Vagina (tissue), 2 donors: ENCODE results near the gene TMEM145. TPM values are rescaled to one million over a fixed set of nuclear protein-coding genes. Genes with fewer than 3 reads are reported as not detected.

Experiments used
- DNase-seq, 2 donors: peaks; one replicate each; pipeline ENCODE4 v3.0.0-alpha.2; 2017; ENCODE audit errors: extremely low spot score in 2 of 2
- H3K27ac ChIP-seq: fragments of 200-600 bp; sonication (generic); one replicate; pipeline ENCODE4 v1.5.1; 2019
- H3K27me3 ChIP-seq: fragments of 200-600 bp; sonication (generic); one replicate; pipeline ENCODE4 v1.5.1; 2019
- H3K36me3 ChIP-seq, 2 donors: fragments of 200-600 bp; sonication (generic); one replicate each; pipeline ENCODE4 v1.5.1; 2017 to 2019
- H3K4me1 ChIP-seq: fragments of 200-600 bp; sonication (generic); one replicate; pipeline ENCODE4 v1.5.1; 2019
- H3K4me3 ChIP-seq, 2 donors: fragments of 200-600 bp; sonication (generic); 1 replicate in 1 of 2; 2 replicates in 1 of 2; pipeline ENCODE4 v1.5.1; 2016 to 2019
- H3K9me3 ChIP-seq: fragments of 200-600 bp; sonication (generic); one replicate; pipeline ENCODE4 v1.5.1; 2019
- POLR2A ChIP-seq, 2 donors: fragments of 450-650 bp; IDR thresholded peaks; one replicate each; pipeline ENCODE4 v1.6.1; 2017; ENCODE audit warnings: antibody characterized with exemption in 2 of 2, mild to moderate bottlenecking in 2 of 2, moderate library complexity in 2 of 2
- POLR2AphosphoS5 ChIP-seq, 2 donors: sonication (generic); formaldehyde crosslinking; IDR thresholded peaks; one replicate each; pipeline ENCODE4 v1.9.0; 2017; ENCODE audit warnings: antibody characterized with exemption in 2 of 2, mild to moderate bottlenecking in 2 of 2, low read depth in 1 of 2; ENCODE audit not compliant: insufficient read depth in 1 of 2
- intact Hi-C: fragments of 100-400 bp; cut with DNase I; formaldehyde crosslinking; loops from one replicate; pipeline ENCODE4 v1.15.1; 2023
- total RNA-seq: library from RNA; depleted of rRNA; stranded (reverse); fragments of >200 nt; gene quantifications from one replicate; pipeline ENCODE4 v1.2.3, GENCODE V29; 2016
- TF ChIP-seq, protein P1 (sequence below), 3 experiments: fragments of 450-650 bp in 2 of 3; fragments of 200-600 bp in 1 of 3; sonication (generic) in 1 of 3; IDR thresholded peaks; one replicate each; pipeline ENCODE4 v1.5.1; 2017 to 2019; ENCODE audit warnings: antibody characterized with exemption in 3 of 3, mild to moderate bottlenecking in 2 of 3, moderate library complexity in 2 of 3

TMEM145 gene
- total RNA-seq, 1 donor from 2014 or later, result not detected

DNA sequence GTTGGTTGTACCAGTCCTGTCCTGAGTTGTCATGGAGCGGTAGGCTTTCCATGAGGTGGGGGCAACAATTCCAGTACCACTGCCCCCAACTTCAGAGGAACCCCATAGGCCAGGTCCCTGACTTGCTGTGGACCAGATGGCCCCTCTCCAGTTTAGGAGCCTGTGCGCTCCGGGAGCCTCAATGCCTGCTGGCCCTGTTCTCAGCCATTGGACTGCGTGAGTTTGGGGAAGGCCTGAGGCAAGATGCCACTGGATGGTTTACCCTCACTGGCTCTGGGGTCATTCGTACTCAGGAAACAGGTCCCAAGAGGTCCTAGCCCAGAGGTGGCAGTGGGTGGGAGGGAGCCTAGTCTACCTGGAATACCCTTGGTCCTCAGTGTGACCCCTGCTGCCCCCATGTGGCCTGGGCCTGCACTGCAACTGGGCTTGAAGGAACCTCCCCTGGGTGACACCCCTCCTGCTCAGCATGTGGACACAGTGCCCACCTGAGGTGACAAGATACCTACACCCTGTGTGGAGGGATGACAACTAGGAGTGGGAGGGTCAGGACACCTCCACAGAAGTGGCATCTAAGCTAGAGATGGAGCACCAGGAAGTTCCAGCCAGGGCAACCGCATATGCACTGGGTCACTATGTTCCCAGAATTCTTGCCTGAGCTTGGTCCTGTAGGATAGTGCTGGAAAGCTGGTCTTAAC lies 17.1 kb upstream of the TMEM145 start:
- intact Hi-C loops, result no loop called here
- no peak overlapping the region for H3K4me3 ChIP-seq
- H3K27ac ChIP-seq, result no peak overlapping the region
- no peak for DNase-seq
- TF ChIP-seq, protein P1, sequence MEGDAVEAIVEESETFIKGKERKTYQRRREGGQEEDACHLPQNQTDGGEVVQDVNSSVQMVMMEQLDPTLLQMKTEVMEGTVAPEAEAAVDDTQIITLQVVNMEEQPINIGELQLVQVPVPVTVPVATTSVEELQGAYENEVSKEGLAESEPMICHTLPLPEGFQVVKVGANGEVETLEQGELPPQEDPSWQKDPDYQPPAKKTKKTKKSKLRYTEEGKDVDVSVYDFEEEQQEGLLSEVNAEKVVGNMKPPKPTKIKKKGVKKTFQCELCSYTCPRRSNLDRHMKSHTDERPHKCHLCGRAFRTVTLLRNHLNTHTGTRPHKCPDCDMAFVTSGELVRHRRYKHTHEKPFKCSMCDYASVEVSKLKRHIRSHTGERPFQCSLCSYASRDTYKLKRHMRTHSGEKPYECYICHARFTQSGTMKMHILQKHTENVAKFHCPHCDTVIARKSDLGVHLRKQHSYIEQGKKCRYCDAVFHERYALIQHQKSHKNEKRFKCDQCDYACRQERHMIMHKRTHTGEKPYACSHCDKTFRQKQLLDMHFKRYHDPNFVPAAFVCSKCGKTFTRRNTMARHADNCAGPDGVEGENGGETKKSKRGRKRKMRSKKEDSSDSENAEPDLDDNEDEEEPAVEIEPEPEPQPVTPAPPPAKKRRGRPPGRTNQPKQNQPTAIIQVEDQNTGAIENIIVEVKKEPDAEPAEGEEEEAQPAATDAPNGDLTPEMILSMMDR (IDR thresholded peaks at IDR 0.05), result peak; percentile 86 to 94 (median 88)
- TF ChIP-seq POLR2AphosphoS5 (IDR thresholded peaks at IDR 0.05; ENCODE audit: insufficient read depth in 1 of 2, low read depth in 1 of 2) (peak; percentile 30 to 56), POLR2A (IDR thresholded peaks at IDR 0.05) (no peak)
- peaks cover 0 to 30% of the 10 kb centered on the region in 2 donors for H3K36me3 ChIP-seq
- no peaks in the 10 kb centered on the region for H3K4me1 ChIP-seq
- H3K9me3 ChIP-seq, result no peaks in the 10 kb centered on the region
- no peaks in the 10 kb centered on the region for H3K27me3 ChIP-seq

DNA sequence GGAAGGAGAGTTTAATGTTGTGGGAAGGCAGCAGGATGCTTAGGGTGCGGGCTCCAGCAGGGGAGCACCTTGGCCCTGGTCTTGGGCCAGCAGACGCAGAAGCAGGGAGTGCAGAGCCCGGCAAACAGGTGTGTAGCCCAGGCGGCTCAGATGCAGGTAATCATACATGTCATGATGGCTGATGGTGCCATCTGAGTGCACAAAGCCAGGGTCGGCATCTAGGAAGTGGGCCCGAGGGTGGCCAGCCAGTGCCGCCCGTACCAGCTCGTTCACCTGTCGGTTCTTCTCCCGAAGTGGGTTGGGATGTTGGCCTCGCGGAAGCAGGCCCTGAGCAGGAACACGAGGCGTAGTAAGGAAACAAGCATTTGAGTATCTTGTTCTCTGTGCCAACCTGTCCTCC lies 16.1 kb upstream of the TMEM145 start:
- Histone ChIP-seq H3K4me3 (no peak overlapping the region), H3K27ac (no peak overlapping the region), H3K36me3 (peaks cover 0 to 27% of the 10 kb centered on the region in 2 donors), H3K9me3 (no peaks in the 10 kb centered on the region), H3K27me3 (no peaks in the 10 kb centered on the region), H3K4me1 (peaks cover 10% of the 10 kb centered on the region)
- TF ChIP-seq, protein P1 (IDR thresholded peaks at IDR 0.05), result no peak
- no peak for TF ChIP-seq POLR2A (IDR thresholded peaks at IDR 0.05)
- TF ChIP-seq POLR2AphosphoS5 (IDR thresholded peaks at IDR 0.05; ENCODE audit: insufficient read depth in 1 of 2, low read depth in 1 of 2), result no peak
- intact Hi-C loops, result no loop called here
- DNase-seq, result no peak

DNA sequence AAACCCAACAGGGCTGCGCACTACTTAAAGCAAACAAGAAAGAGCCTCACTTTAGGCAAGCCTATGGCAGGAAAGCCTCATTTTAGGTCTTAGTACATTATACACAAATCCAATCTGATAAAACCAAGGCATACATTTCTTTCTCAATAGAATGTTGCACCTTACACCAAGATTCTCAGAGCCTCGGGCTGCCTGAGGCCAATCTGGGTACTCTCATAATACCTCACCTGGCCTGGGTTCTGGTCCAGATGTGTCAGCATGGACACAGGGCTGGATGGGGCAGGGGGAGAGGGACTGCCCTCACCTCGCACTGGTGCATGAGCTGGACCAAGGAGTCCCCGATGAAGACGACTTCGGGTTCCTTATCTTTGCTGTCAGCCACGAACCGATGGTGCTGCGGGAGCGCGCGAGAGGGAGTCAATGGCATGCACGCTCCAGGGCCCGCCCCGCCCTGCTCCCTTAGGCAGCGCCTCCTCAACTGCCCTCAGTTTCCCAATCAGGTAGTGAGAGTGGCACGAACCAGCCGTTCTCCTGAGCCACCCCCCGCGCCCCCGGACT lies 11.4 kb upstream of the TMEM145 start, which contains the start of gene PRR19:
PRR19 (plus strand) TSS at position 487 of the 558 bp plus-strand sequence. CDS start 7,453 bp downstream, outside the sequence.
- Histone ChIP-seq H3K27ac (peak within 1 kb of the TSS; percentile 63), H3K9me3 (no peaks in the 10 kb centered on the region), H3K4me3 (peak within 1 kb of the TSS; percentile 52 to 59), H3K27me3 (no peaks in the 10 kb centered on the region), H3K36me3 (no peaks in the 10 kb centered on the region), H3K4me1 (peaks cover 25% of the 10 kb centered on the region)
- intact Hi-C loops, result no loop called here
- no peak for DNase-seq
- TF ChIP-seq, protein P1 (IDR thresholded peaks at IDR 0.05), result no peak
- TF ChIP-seq POLR2A (IDR thresholded peaks at IDR 0.05), result no peak
- no peak for TF ChIP-seq POLR2AphosphoS5 (IDR thresholded peaks at IDR 0.05; ENCODE audit: insufficient read depth in 1 of 2, low read depth in 1 of 2)

DNA sequence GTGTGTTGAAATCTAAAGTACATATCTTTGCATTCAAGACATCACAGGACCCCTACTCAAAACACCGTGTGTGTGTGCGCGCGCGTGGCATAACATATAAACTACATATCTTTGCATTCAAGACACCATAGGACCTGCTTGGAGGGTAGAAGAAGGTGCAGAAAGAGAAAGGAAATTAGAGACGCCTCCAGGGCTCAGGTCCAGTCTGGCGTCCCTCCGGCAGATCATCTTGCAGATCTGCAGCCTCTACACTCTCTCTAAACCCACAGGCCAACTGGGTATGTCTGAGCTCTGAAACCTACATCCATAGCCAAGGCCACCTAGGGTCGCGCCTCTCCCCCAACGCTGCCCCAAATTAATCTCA lies 10.0 kb upstream of the TMEM145 start:
- Histone ChIP-seq H3K36me3 (no peaks in the 10 kb centered on the region), H3K27ac (peak overlapping the region; percentile 63), H3K27me3 (no peaks in the 10 kb centered on the region), H3K4me3 (peak overlapping the region; percentile 52 to 59), H3K9me3 (no peaks in the 10 kb centered on the region), H3K4me1 (peaks cover 25% of the 10 kb centered on the region)
- intact Hi-C loops, result no loop called here
- no peak for TF ChIP-seq POLR2A (IDR thresholded peaks at IDR 0.05)
- TF ChIP-seq POLR2AphosphoS5 (IDR thresholded peaks at IDR 0.05; ENCODE audit: insufficient read depth in 1 of 2, low read depth in 1 of 2), result no peak
- TF ChIP-seq, protein P1 (IDR thresholded peaks at IDR 0.05), result no peak
- no peak for DNase-seq

DNA sequence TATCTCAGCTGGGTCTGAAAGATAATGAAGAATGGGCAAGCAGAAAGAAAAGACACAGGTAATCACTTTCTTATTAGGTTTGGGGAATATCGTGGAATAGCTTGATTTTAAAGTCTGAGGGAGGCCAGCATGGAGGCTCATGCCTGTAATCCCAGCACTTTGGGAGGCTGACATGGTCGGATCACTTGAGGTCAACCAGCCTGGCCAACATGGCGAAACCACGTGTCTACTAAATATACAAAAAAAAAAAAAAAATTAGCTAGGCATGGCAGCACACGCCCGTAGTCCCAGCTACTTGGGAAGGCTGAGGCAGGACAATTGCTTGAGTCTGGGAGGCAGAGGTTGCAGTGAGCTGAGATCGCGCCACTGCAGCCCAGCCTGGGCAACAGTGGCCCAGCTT lies 9.2 kb upstream of the TMEM145 start:
- Histone ChIP-seq H3K4me1 (peaks cover 25% of the 10 kb centered on the region), H3K9me3 (no peaks in the 10 kb centered on the region), H3K4me3 (no peak overlapping the region), H3K27me3 (no peaks in the 10 kb centered on the region), H3K27ac (no peak overlapping the region), H3K36me3 (no peaks in the 10 kb centered on the region)
- intact Hi-C loops, result no loop called here
- DNase-seq, result no peak
- TF ChIP-seq POLR2A (IDR thresholded peaks at IDR 0.05) (no peak), POLR2AphosphoS5 (IDR thresholded peaks at IDR 0.05; ENCODE audit: insufficient read depth in 1 of 2, low read depth in 1 of 2) (no peak)
- TF ChIP-seq, protein P1 (IDR thresholded peaks at IDR 0.05), result no peak
